Fibroblast of skin of right biceps (primary cell): ENCODE data around the gene GRIK1.

Source experiments
- DNase-seq: peaks from one replicate; pipeline ENCODE4 v3.0.0-alpha.2; 2013

GRIK1 gene

DNA sequence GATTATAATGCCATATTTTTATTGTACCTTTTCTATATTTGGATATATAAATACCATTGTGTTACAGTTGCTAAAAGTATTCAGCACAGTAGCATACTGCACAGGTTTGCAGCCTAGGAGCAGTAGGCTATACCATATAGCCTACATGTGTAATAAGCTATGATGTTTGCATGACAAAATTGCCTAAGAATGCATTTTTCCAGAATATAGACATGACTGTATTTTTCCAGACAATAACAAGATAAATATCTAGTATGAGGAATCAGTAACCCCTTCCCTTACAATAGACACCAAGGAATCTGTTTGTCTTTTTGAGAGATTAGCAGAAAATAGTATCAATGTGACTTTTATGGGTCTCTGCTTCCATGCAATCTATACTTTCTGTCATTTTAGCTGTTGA, 228.6 kb downstream of the GRIK1 start:
- peak; percentile 32 for DNase-seq

GRCh38 chr21:29710498-29710897, 229.3 kb downstream of the GRIK1 start:
- DNase-seq: no peak

DNA sequence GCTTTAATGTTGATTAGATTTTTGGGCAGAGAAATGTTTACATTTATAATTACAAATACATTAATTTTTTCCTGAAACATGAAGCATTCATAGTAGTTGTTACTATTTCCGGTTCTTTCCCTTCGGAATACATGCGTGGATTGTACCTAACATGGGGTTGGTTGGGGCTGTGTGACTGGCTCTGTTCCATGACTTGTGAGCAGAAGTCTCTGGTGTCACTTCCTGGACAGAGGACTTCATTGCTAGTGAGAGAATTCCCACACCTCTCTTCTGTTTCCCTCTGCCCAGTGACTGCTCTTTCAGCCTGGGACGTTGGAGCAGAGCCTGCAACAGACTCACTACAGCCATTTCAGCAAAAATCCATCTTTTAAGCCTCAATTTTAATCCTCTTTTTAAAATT, 231.4 kb downstream of the GRIK1 start:
- DNase-seq: no peak

GRCh38 chr21:29704719-29705118, 235.1 kb downstream of the GRIK1 start:
- peak; percentile 59 for DNase-seq

- no peak for DNase-seq
Measured at GRCh38 chr21:29701676-29702075, 238.1 kb downstream of the GRIK1 start.

DNA sequence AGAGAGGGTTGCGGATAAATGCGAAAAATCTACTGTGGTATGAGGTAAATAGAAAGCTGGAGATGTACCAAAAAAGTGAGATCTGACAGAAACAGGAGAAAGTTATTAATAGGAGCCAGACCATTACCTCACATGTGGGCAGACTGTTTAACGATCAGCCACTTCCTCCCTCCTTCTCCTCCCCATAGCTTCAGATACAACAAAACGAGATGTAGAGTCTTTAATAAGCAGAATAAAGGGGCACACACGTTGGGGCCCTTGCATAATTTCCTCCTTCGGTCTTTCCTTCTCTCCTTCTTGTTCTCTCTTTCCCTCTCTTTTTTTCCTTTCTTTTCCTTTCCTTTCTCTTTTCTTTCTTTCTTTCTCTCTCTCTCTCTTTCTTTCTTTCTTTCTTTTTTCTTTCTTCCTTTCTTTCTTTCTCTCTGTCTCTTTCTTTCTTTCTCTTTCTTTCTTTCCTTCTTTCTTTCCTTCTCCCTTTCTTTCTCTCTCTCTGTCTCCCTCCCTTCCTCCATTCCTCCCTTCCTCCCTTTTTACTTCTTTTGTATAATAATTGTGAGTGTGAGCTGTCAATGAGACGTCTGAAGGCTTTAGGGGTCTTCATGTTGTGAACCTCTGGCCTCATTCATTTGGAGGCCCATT, 242.1 kb downstream of the GRIK1 start:
- DNase-seq: peak; percentile 25

DNA sequence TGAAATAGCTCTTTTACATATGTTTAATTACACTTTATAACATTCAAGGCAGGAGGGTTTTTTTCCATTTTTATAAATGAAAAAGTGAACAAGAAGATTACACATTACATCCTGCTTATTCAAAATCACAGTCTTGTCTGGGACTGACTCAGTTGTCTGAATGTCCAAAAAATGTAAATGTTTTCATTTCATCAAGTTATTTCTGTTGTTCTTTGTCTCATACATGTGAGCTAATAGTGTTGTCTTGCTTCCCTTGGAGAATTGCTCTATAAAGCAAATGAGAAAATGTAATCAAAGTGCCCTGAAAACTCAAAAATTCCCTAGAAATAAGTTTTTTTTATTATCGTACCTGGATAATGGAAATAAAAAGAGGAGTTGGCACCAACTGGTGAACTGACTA, 242.9 kb downstream of the GRIK1 start:
- peak; percentile 3 for DNase-seq

DNA sequence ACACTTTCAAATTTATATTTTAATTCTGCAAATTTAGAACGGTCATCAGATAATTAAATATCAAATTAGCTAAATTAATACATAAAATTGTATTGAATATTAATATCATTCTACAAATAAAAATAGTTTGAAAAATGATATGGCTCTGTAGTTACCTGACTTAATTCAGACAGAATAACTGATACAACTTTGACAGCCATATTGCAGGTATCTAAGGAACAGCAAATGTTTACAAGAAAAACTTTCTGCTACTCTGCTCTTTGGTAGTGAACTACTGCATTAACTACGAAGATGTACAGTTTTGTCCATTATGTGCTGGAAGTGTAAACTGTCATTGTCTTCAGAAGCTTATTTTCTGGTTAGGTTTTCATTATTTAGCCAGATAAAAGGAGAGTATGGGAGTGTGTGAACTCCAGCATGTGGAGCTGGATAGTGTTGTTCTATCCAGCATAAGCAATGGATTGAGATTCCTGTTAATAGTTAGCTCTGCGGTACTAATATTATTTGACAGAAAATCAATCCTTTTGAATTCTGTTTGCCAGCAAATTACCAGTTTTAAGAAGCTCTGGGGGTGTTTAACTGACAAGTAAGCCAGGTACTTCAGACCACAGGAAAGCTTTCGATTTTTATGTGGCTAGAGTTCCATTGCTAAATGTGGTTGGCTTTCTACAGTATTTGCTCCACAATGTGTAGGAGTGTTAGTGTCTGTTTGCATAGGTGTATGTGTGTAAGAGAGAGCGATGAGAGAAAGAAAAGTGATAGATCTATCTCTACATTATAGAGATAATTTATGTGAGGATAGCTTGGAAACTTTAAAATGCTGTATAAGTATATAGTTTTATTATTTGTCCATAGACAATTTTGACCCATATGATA, 247.9 kb downstream of the GRIK1 start:
- no peak for DNase-seq

- DNase-seq: no peak
Measured at GRCh38 chr21:29689753-29690152, 250.0 kb downstream of the GRIK1 start.

GRCh38 chr21:29684106-29684505, 255.7 kb downstream of the GRIK1 start:
- no peak for DNase-seq

DNA sequence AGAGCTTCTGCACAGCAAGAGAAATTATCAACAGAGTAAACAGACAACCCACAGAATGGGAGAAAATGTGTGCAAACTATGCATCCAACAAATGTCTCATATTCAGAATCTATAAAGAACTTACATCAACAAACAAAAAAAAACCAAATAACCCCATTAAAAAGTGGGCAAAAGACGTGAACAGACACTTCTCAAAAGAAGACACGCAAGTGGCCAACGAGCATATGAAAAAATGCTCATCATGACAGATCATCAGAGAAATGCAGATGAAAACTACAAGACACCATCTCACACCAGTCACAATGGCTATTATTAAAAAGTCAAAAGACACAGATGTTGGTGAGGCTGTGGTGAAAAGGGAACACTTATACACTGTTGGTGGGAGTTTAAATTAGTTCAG, 257.0 kb downstream of the GRIK1 start:
- DNase-seq: no peak

- no peak for DNase-seq
Measured at GRCh38 chr21:29680273-29680672, 259.5 kb downstream of the GRIK1 start.

DNA sequence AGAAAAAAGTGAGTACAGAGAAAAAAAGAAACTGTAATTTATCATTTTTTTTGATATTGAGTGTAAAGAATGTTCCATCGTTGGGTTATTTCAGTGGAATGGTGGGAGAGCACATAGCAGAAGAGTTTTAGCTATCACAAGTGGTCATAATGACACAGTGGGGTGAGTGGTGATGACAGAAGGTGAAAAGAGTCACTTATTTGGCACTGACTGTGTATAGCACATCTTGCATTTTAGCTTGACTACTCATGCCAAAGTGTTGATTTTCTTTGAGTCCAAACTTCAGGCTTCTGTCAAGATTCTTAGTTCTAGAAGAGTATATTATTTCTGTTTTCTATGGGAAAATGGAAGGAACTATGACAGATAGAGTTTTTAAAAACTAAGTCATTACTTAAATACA, 261.2 kb downstream of the GRIK1 start:
- peak; percentile 68 for DNase-seq

DNA sequence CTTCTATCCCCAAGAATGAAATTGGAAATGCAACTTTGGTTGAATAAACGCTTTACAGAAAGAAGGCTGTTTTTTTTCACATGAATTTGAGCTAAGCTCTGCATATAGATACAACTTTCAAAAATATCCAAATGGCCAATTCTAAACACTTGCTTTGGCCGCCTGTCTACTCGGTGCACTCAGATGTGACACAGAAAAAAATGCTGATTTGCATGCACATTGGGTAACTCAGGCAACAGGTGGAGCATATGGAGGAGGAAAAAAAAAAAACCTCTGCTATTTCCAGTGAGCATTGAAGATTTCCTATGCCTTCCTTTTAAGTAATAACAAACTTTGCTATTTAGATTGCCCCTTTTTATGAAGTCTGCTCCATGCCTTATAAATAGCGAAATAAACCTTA, 262.5 kb downstream of the GRIK1 start:
- DNase-seq: no peak

GRCh38 chr21:29676395-29676794, 263.4 kb downstream of the GRIK1 start:
- DNase-seq: no peak

DNA sequence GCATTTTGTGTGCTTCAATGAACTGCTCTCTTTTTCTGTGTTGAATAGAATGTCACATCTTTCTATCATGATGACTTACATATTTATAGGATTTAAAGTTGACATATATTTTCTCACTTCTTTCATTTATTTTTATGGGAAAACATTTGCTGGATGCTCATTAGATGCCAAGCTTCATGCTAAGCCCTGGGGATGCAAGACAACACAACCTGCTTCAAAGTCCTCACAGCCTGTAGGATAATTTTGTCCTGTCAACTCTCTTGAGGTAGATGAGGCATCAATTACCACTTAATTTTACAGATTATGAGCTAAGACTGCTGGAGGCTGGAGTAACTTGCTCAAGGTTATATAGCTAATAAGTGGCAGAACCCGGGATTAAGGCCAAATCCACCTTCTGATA, 264.3 kb downstream of the GRIK1 start:
- DNase-seq: no peak

- DNase-seq: no peak
Measured at GRCh38 chr21:29674343-29674742, 265.5 kb downstream of the GRIK1 start.

- no peak for DNase-seq
Measured at GRCh38 chr21:29673096-29673610, 266.6 kb downstream of the GRIK1 start.

DNA sequence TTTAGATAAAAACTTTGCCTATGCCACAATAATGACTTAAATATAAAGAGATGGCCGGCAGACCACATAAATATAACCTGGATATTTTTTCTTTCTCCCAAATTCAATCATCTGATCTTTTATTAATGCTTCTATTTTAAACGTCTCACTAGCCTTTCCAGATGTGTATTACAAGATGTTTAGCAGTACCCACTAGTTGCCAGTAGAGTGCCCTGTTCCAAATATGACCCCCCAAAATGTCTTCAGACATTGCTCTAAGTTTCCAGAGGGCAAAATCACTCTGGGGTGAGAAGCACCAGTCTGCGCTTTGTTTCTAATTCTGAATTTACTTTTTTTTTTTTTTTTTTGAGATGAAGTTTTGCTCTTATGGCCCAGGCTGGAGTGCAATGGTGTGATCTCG, 268.1 kb downstream of the GRIK1 start:
- DNase-seq: no peak

GRCh38 chr21:29670228-29670627, 269.6 kb downstream of the GRIK1 start:
- no peak for DNase-seq

GRCh38 chr21:29669416-29669815, 270.4 kb downstream of the GRIK1 start:
- DNase-seq: no peak

DNA sequence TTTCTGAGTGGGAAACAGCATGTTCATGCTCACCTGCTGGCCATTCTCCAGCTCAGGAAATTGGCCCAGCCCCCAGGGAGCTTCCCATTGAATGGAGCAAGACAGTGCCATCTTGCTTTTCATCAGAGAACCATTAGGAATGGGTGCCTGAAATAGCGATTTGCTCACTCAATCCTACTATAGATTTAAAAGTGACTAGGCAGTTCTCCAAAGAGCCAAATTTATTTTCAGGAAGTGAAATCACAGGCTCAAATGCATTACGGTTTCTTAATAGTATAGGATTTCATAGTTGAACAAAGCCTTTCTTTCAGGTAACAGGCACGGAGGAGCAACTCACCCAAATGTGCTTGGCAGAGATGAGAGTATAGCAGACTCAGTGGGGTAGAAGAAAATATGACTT, 272.1 kb downstream of the GRIK1 start:
- no peak for DNase-seq

GRCh38 chr21:29664615-29665014, 275.2 kb downstream of the GRIK1 start:
- DNase-seq: no peak
